Endothelial cell of umbilical vein (primary cell): Measurements from ENCODE around the gene SEL1L2. TPM values are rescaled to one million over a fixed set of nuclear protein-coding genes. Genes with fewer than 3 reads are reported as not detected.

Source experiments
- BruUV-seq: library from RNA; stranded (reverse); fragments of 400-500 nt; replicated peaks from 2 replicates; lab custom pipeline; 2021; lab: Mats Ljungman, UMichigan
- CTCF ChIA-PET: fragments of 300-600, 350-600 bp; sonication (Branson Sonifier 250); formaldehyde crosslinking; loops from one replicate; lab custom pipeline; 2021; ENCODE audit warnings: antibody characterized with exemption, inconsistent platforms; lab: Charles Lee
- POLR2A ChIA-PET: fragments of 300-600, 350-600 bp; sonication (Branson Sonifier 250); formaldehyde crosslinking; loops from one replicate; lab custom pipeline; 2021; ENCODE audit warnings: antibody characterized with exemption, inconsistent platforms; lab: Charles Lee
- DNase-seq: peaks from one replicate; pipeline ENCODE4 v3.0.0-alpha.2; 2011; ENCODE audit warnings: low read depth, low spot score
- FAIRE-seq: peaks from 2 replicates; lab custom pipeline; 2011; peaks lifted over from hg19 to GRCh38; lab: Jason Lieb, UNC
- H2AFZ ChIP-seq: 2 replicates; pipeline ENCODE4 v1.6.0; 2012; ENCODE audit warnings: low read depth, low read length, control low read depth, inconsistent platforms
- H3K27ac ChIP-seq: 2 replicates; pipeline ENCODE4 v1.5.1; 2011; ENCODE audit warnings: low read depth, mild to moderate bottlenecking, control low read depth, low read length, moderate library complexity; ENCODE audit not compliant: insufficient read depth
- H3K27me3 ChIP-seq, 2 experiments: 2 replicates each; pipeline versions ENCODE4 v1.6.0 to v1.6.1; 2011; ENCODE audit warnings: low read length in 2 of 2, mixed read lengths in 1 of 2; ENCODE audit not compliant: control insufficient read depth in 2 of 2, insufficient read depth in 2 of 2
- H3K36me3 ChIP-seq, 2 experiments: 2 replicates in 1 of 2; 3 replicates in 1 of 2; pipeline ENCODE4 v1.5.1; 2011; ENCODE audit warnings: low read length in 2 of 2, mild to moderate bottlenecking in 1 of 2, moderate library complexity in 1 of 2; ENCODE audit not compliant: control insufficient read depth in 2 of 2, insufficient read depth in 2 of 2; ENCODE audit errors: extremely low read depth in 1 of 2
- H3K4me1 ChIP-seq: 3 replicates; pipeline ENCODE4 v1.5.1; 2011; ENCODE audit warnings: mild to moderate bottlenecking, low read length; ENCODE audit not compliant: control insufficient read depth, insufficient read depth; ENCODE audit errors: extremely low read depth
- H3K4me2 ChIP-seq: 2 replicates; pipeline ENCODE4 v1.6.1; 2011; ENCODE audit warnings: low read length, control low read depth, mixed read lengths; ENCODE audit not compliant: insufficient read depth
- H3K4me3 ChIP-seq, 3 experiments: fragments of 200-600 bp in 1 of 3; sonication (generic), shearing (Covaris generic) in 1 of 3; replicated peaks in 1 of 3; 2 replicates each; pipeline ENCODE4 v1.5.1; 2011 to 2016; ENCODE audit warnings: control low read depth in 3 of 3, low read length in 3 of 3, mild to moderate bottlenecking in 2 of 3, inconsistent platforms in 1 of 3, low read depth in 1 of 3, moderate library complexity in 1 of 3; ENCODE audit not compliant: insufficient read depth in 1 of 3
- H3K79me2 ChIP-seq: 2 replicates; pipeline ENCODE4 v1.6.0; 2012; ENCODE audit warnings: low read length, inconsistent platforms; ENCODE audit not compliant: control insufficient read depth, insufficient read depth
- H3K9ac ChIP-seq: replicated peaks from 2 replicates; pipeline ENCODE3; 2011; ENCODE audit warnings: low read length, control low read depth; ENCODE audit not compliant: insufficient read depth; ENCODE audit errors: extremely low read depth
- H3K9me1 ChIP-seq: replicated peaks from 3 replicates; pipeline ENCODE4 v1.6.0; 2011; ENCODE audit warnings: mild to moderate bottlenecking, low read length; ENCODE audit not compliant: control insufficient read depth, insufficient read depth; ENCODE audit errors: extremely low read depth
- H3K9me3 ChIP-seq: replicated peaks from 2 replicates; pipeline ENCODE4 v1.5.1; 2012; ENCODE audit warnings: low read length, inconsistent platforms; ENCODE audit not compliant: control insufficient read depth, insufficient read depth
- H4K20me1 ChIP-seq: replicated peaks from 2 replicates; pipeline ENCODE3; 2011; ENCODE audit warnings: mild to moderate bottlenecking, low read length; ENCODE audit not compliant: control insufficient read depth, insufficient read depth; ENCODE audit errors: extremely low read depth
- CTCF ChIP-seq, 2 donors: IDR thresholded peaks; 1 replicate in 1 of 2; 2 replicates in 1 of 2; pipeline ENCODE4 v1.5.1; 2011; ENCODE audit warnings: low read length in 2 of 2, mild to moderate bottlenecking in 2 of 2, moderate library complexity in 2 of 2, control low read depth in 1 of 2, inconsistent platforms in 1 of 2, low read depth in 1 of 2; ENCODE audit not compliant: insufficient read depth in 1 of 2; ENCODE audit errors: extremely low read depth in 1 of 2
- EZH2 ChIP-seq: IDR thresholded peaks from 2 replicates; pipeline ENCODE4 v1.6.1; 2012; ENCODE audit warnings: borderline replicate concordance, low read depth, mild to moderate bottlenecking, moderate library complexity, low read length, inconsistent platforms; ENCODE audit not compliant: severe bottlenecking
- FOS ChIP-seq: IDR thresholded peaks from 2 replicates; pipeline ENCODE4 v1.6.1; 2011; ENCODE audit warnings: mild to moderate bottlenecking, low read length, moderate library complexity, borderline replicate concordance; ENCODE audit not compliant: insufficient read depth
- GATA2 ChIP-seq: IDR thresholded peaks from 2 replicates; pipeline ENCODE4 v1.7.0; 2011; ENCODE audit warnings: low read depth, mild to moderate bottlenecking, moderate library complexity, mixed read lengths, low read length; ENCODE audit not compliant: insufficient read length, insufficient read depth
- JUN ChIP-seq: IDR thresholded peaks from 2 replicates; pipeline ENCODE4 v1.6.1; 2011; ENCODE audit warnings: borderline replicate concordance, low read depth; ENCODE audit not compliant: insufficient read length, insufficient read depth
- MAX ChIP-seq: IDR thresholded peaks from 2 replicates; pipeline ENCODE4 v1.6.1; 2011; ENCODE audit not compliant: insufficient read depth, insufficient read length
- MYC ChIP-seq: IDR thresholded peaks from one replicate; pipeline ENCODE4 v1.6.1; 2011; ENCODE audit warnings: mild to moderate bottlenecking, low read depth, low read length
- POLR2A ChIP-seq: IDR thresholded peaks from 2 replicates; pipeline ENCODE4 v1.6.1; 2012; ENCODE audit warnings: low read depth, mild to moderate bottlenecking, control low read depth, low read length
- POLR2AphosphoS5 ChIP-seq: IDR thresholded peaks from 2 replicates; pipeline ENCODE4 v1.6.1; 2012; ENCODE audit warnings: low read depth, mild to moderate bottlenecking, control low read depth, low read length, moderate library complexity; ENCODE audit not compliant: insufficient read depth
- dilution Hi-C: fragments of 300-500 bp; cut with MboI; formaldehyde crosslinking; loops from one replicate; pipeline ENCODE4 v1.15.0; 2019; ENCODE audit warnings: low sequenced_read_pairs; ENCODE audit not compliant: extremely low pct_ligation_motif_present
- intact Hi-C: fragments of 100-400 bp; cut with micrococcal nuclease; formaldehyde crosslinking; loops from one replicate; pipeline ENCODE4 v1.10.0; 2022
- polyA plus RNA-seq, 4 experiments: library from polyadenylated mRNA; depleted of rRNA in 3 of 4; stranded (reverse) in 3 of 4; unstranded in 1 of 4; fragments of >200 nt; gene quantifications; 2 replicates each; pipeline versions ENCODE4 v1.2.1 to v1.2.3, GENCODE V29; 2011 to 2012; ENCODE audit warnings: missing spikeins in 1 of 4
- total RNA-seq: library from RNA; stranded (reverse); gene quantifications from 2 replicates; pipeline ENCODE4 v1.2.3, GENCODE V29; 2021

Gene SEL1L2
- total and polyA plus RNA-seq, 2 donors (not counting 3 experiments of a cell fraction or from before 2014, with no cell fraction given): not detected

GRCh38 chr20:13928901-13929300 lies 61.5 kb downstream of the SEL1L2 start:
- no peaks in the 10 kb centered on the region for H3K36me3 ChIP-seq
- dilution Hi-C loops (no loop called here), intact Hi-C loops (no loop called here)
- no peaks in the 10 kb centered on the region for H3K9me1 ChIP-seq
- BruUV-seq: no TSS peak
- ChIA-PET POLR2A (no interaction called here), CTCF (no interaction called here)
- no peak overlapping the region for H3K27ac ChIP-seq
- no peaks in the 10 kb centered on the region for H3K9me3 ChIP-seq
- H4K20me1 ChIP-seq: no peaks in the 10 kb centered on the region
- no peaks in the 10 kb centered on the region for H3K4me1 ChIP-seq
- no peaks in the 10 kb centered on the region for H3K79me2 ChIP-seq
- no peak for DNase-seq
- H2AFZ ChIP-seq: no peak overlapping the region
- FAIRE-seq: no peak
- H3K9ac ChIP-seq: no peak overlapping the region
- no peaks in the 10 kb centered on the region for H3K27me3 ChIP-seq
- H3K4me3 ChIP-seq: no peak overlapping the region
- TF ChIP-seq POLR2A (no peak), FOS (no peak), MYC (no peak), GATA2 (no peak), POLR2AphosphoS5 (no peak), MAX (no peak), JUN (no peak), EZH2 (no peak), CTCF (IDR thresholded peaks at IDR 0.05; ENCODE audit: extremely low read depth in 1 of 2, insufficient read depth in 1 of 2, low read depth in 1 of 2, low read length in 2 of 2) (no peak)
- no peak overlapping the region for H3K4me2 ChIP-seq
